ENCODE data around the gene KLK1. TPM values are rescaled to one million over a fixed set of nuclear protein-coding genes. Genes with fewer than 3 reads are reported as not detected.

Gene KLK1
- total RNA-seq, 4 donors from 2014 or later: 0.78 to 1.8 (median 1.5) TPM; not detected in 1

DNA sequence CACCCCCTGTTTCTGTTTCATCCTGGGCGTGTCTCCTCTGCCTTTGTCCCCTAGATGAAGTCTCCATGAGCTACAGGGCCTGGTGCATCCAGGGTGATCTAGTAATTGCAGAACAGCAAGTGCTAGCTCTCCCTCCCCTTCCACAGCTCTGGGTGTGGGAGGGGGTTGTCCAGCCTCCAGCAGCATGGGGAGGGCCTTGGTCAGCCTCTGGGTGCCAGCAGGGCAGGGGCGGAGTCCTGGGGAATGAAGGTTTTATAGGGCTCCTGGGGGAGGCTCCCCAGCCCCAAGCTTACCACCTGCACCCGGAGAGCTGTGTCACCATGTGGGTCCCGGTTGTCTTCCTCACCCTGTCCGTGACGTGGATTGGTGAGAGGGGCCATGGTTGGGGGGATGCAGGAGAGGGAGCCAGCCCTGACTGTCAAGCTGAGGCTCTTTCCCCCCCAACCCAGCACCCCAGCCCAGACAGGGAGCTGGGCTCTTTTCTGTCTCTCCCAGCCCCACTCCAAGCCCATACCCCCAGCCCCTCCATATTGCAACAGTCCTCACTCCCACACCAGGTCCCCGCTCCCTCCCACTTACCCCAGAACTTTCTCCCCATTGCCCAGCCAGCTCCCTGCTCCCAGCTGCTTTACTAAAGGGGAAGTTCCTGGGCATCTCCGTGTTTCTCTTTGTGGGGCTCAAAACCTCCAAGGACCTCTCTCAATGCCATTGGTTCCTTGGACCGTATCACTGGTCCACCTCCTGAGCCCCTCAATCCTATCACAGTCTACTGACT, 31.2 kb upstream of the KLK1 start, which contains the start of gene KLK3:
Gene KLK3 (plus strand): TSS at position 280 of the 775 bp plus-strand sequence. CDS start 41 bp downstream, at position 321.
- 51 to 72% methylated on average over 9 of the region's 9 CpGs for WGBS, 2 donors
- TF ChIP-seq, protein P1, sequence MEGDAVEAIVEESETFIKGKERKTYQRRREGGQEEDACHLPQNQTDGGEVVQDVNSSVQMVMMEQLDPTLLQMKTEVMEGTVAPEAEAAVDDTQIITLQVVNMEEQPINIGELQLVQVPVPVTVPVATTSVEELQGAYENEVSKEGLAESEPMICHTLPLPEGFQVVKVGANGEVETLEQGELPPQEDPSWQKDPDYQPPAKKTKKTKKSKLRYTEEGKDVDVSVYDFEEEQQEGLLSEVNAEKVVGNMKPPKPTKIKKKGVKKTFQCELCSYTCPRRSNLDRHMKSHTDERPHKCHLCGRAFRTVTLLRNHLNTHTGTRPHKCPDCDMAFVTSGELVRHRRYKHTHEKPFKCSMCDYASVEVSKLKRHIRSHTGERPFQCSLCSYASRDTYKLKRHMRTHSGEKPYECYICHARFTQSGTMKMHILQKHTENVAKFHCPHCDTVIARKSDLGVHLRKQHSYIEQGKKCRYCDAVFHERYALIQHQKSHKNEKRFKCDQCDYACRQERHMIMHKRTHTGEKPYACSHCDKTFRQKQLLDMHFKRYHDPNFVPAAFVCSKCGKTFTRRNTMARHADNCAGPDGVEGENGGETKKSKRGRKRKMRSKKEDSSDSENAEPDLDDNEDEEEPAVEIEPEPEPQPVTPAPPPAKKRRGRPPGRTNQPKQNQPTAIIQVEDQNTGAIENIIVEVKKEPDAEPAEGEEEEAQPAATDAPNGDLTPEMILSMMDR (IDR thresholded peaks at IDR 0.05): no peak
- TF ChIP-seq EP300 (IDR thresholded peaks at IDR 0.05) (no peak), POLR2A (IDR thresholded peaks at IDR 0.05) (no peak)
- peaks cover 0 to 17% of the 10 kb centered on the region in 2 donors for H3K27me3 ChIP-seq

DNA sequence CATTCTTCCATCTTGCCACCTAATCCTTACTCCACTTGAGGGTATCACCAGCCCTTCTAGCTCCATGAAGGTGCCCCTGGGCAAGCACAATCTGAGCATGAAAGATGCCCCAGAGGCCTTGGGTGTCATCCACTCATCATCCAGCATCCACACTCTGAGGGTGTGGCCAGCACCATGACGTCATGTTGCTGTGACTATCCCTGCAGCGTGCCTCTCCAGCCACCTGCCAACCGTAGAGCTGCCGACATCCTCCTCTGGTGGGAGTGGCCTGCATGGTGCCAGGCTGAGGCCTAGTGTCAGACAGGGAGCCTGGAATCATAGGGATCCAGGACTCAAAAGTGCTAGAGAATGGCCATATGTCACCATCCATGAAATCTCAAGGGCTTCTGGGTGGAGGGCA, 28.0 kb upstream of the KLK1 start:
- no peaks in the 10 kb centered on the region for H3K36me3 ChIP-seq
- H3K27ac ChIP-seq: no peak overlapping the region
- H3K4me3 ChIP-seq: no peak overlapping the region
- WGBS, 2 donors: 63 to 86% methylated on average over 4 of the region's 4 CpGs
- no peaks in the 10 kb centered on the region for H3K9me3 ChIP-seq
- no peaks in the 10 kb centered on the region for H3K27me3 ChIP-seq
- TF ChIP-seq POLR2A (IDR thresholded peaks at IDR 0.05): no peak
- TF ChIP-seq, protein P1 (IDR thresholded peaks at IDR 0.05): no peak
- TF ChIP-seq EP300 (IDR thresholded peaks at IDR 0.05): no peak
- no peak for DNase-seq (ENCODE audit: low spot score in 2 of 2)
- no peaks in the 10 kb centered on the region for H3K4me1 ChIP-seq

More for the DNA sequence above, 31.2 kb upstream of the KLK1 start, which contains the start of gene KLK3:
- Histone ChIP-seq H3K36me3 (no peaks in the 10 kb centered on the region), H3K27ac (no peak within 1 kb of the TSS), H3K4me3 (no peak within 1 kb of the TSS), H3K4me1 (no peaks in the 10 kb centered on the region), H3K9me3 (no peaks in the 10 kb centered on the region)
- DNase-seq (ENCODE audit: low spot score in 2 of 2): no peak

DNA sequence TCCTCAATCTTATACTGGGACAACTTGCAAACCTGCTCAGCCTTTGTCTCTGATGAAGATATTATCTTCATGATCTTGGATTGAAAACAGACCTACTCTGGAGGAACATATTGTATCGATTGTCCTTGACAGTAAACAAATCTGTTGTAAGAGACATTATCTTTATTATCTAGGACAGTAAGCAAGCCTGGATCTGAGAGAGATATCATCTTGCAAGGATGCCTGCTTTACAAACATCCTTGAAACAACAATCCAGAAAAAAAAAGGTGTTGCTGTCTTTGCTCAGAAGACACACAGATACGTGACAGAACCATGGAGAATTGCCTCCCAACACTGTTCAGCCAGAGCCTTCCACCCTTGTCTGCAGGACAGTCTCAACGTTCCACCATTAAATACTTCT, 27.2 kb upstream of the KLK1 start:
- H3K4me3 ChIP-seq: no peak overlapping the region
- no peaks in the 10 kb centered on the region for H3K9me3 ChIP-seq
- no peaks in the 10 kb centered on the region for H3K36me3 ChIP-seq
- 60 to 72% methylated on average over 3 of the region's 3 CpGs for WGBS, 2 donors
- H3K27me3 ChIP-seq: no peaks in the 10 kb centered on the region
- no peak for DNase-seq (ENCODE audit: low spot score in 2 of 2)
- no peak overlapping the region for H3K27ac ChIP-seq
- H3K4me1 ChIP-seq: no peaks in the 10 kb centered on the region
- TF ChIP-seq EP300 (IDR thresholded peaks at IDR 0.05) (no peak), POLR2A (IDR thresholded peaks at IDR 0.05) (no peak)
- TF ChIP-seq, protein P1 (IDR thresholded peaks at IDR 0.05): no peak

DNA sequence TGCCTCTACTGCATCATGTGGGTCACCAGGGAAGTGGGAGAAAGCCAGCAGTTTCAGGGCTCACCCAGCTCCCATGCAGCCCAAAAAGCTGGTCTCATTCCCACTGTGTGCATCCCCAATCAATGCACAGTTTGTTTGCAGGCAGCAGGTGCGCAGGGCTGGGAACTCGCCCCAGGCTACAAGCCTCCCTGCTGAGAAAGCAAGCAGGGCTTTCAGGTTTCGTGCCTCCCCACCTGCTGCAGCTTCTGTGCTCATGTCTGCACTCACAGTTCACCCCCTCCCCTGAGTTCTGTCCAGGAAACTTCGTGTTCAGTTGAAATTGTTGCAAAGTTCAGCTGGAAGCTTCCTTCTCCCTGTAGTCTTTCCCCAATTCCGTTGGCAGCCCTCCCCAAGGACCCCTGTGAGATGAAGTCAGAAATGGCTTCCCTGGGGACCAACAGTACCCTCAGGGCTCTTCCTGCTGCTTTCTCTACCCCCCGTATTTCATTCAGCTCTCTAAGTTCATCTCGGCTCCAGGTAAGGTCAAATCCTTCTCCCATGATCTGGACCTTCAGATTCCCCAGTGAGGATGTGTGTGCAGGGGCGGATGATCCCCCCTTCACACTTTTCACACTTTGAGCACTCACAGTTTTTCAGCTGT, 20.8 kb upstream of the KLK1 start:
- TF ChIP-seq EP300 (IDR thresholded peaks at IDR 0.05) (no peak), POLR2A (IDR thresholded peaks at IDR 0.05) (no peak)
- TF ChIP-seq, protein P1 (IDR thresholded peaks at IDR 0.05): no peak
- no peak overlapping the region for H3K4me3 ChIP-seq
- peaks cover 0 to under 1% of the 10 kb centered on the region in 2 donors for H3K27me3 ChIP-seq
- H3K9me3 ChIP-seq: peaks cover 0 to 46% (median 0%) of the 10 kb centered on the region in 4 donors
- DNase-seq (ENCODE audit: low spot score in 2 of 2): no peak
- H3K36me3 ChIP-seq: no peaks in the 10 kb centered on the region
- H3K27ac ChIP-seq: no peak overlapping the region
- no peaks in the 10 kb centered on the region for H3K4me1 ChIP-seq
- 55 to 62% methylated on average over 8 of the region's 8 CpGs for WGBS, 2 donors

GRCh38 chr19:50843701-50844221, 20.2 kb upstream of the KLK1 start:
- DNase-seq (ENCODE audit: low spot score in 2 of 2): no peak
- Histone ChIP-seq H3K27me3 (peaks cover 0 to 7% of the 10 kb centered on the region in 2 donors), H3K4me3 (no peak overlapping the region), H3K9me3 (peaks cover 0 to 46% (median 0%) of the 10 kb centered on the region in 4 donors), H3K4me1 (no peaks in the 10 kb centered on the region), H3K36me3 (no peaks in the 10 kb centered on the region), H3K27ac (no peak overlapping the region)
- WGBS, 2 donors: 80 to 84% methylated on average over 7 of the region's 7 CpGs
- TF ChIP-seq POLR2A (IDR thresholded peaks at IDR 0.05) (no peak), EP300 (IDR thresholded peaks at IDR 0.05) (no peak)
- TF ChIP-seq, protein P1 (IDR thresholded peaks at IDR 0.05): no peak

Measured in tibial nerve (tissue), 4 donors.